Measurements from ENCODE around the gene TAL2. TPM values are rescaled to one million over a fixed set of nuclear protein-coding genes. Genes with fewer than 3 reads are reported as not detected.

The TAL2 gene
- 0.32 TPM in 1 of 2 replicates, not detected in the other for total RNA-seq

GRCh38 chr9:105662184-105663104, at the start of gene TAL2:
Gene TAL2 (plus strand): TSS chr9:105662457. CDS start chr9:105662497, 40 bp downstream.

GRCh38 chr9:105694190-105694847, 32.1 kb downstream of the TAL2 start, which contains the start of gene TMEM38B:
Gene TMEM38B (plus strand): TSS chr9:105694541. CDS start chr9:105694661, 120 bp downstream.

Other genes with a start within 250 kb of the TAL2 start
- gene FSD1L, start 214.4 kb upstream of the TAL2 start, total RNA-seq = 3.9 and 6.2 TPM in 2 replicates
- gene FKTN, start 104.3 kb upstream of the TAL2 start, total RNA-seq = 18.8 and 27.9 TPM in 2 replicates
- gene TMEM38B, start 32.1 kb downstream of the TAL2 start, total RNA-seq = 6.5 and 19.3 TPM in 2 replicates

All from epithelial cell of umbilical artery (primary cell).